ENCODE measurements around the gene STX16.

DNA sequence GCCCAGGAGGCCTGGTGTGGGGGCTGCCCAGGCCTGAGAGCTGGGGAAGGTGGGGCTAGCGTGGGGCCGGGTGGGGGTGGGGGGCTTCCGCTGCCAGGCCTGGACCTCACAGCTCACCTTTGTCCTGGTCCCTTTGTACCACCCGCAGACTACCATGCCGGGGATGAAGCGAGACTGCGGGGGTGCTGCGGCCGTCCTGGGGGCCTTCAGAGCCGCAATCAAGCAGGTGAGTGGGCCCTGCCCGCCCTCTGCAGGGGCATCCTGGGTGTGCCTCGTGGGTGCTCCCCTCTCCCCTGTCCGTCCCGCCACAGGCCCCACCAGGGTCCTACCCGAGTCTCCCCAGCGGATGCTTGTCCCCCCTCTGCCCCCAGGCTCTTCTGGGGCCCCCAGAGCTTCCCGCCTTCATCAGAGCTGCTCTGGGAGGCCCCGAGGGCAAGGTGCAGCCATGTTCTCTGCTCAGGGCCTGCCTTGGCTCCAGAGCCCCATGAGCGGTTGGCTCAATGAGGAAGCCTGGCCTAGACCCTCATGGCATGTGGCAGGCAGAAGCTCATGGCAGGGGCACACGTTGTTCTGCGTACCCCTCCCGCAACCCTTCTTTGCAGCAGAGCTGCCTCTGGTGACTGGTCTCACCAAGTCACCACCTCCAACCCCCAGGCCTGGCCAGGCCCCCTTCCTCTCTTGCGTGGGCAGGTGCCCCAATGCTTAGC is 56.0 kb downstream of the STX16 start:
- TF ChIP-seq, protein P1, sequence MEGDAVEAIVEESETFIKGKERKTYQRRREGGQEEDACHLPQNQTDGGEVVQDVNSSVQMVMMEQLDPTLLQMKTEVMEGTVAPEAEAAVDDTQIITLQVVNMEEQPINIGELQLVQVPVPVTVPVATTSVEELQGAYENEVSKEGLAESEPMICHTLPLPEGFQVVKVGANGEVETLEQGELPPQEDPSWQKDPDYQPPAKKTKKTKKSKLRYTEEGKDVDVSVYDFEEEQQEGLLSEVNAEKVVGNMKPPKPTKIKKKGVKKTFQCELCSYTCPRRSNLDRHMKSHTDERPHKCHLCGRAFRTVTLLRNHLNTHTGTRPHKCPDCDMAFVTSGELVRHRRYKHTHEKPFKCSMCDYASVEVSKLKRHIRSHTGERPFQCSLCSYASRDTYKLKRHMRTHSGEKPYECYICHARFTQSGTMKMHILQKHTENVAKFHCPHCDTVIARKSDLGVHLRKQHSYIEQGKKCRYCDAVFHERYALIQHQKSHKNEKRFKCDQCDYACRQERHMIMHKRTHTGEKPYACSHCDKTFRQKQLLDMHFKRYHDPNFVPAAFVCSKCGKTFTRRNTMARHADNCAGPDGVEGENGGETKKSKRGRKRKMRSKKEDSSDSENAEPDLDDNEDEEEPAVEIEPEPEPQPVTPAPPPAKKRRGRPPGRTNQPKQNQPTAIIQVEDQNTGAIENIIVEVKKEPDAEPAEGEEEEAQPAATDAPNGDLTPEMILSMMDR (IDR thresholded peaks at IDR 0.05) = no peak
- TF ChIP-seq EZH2 (IDR thresholded peaks at IDR 0.05; ENCODE audit: borderline replicate concordance, insufficient read depth, low read depth, low read length, poor library complexity, severe bottlenecking) = no peak

Measured in B cell (primary cell).